ENCODE measurements around the gene TRMT2A. TPM values are rescaled to one million over a fixed set of nuclear protein-coding genes. Genes with fewer than 3 reads are reported as not detected.
A peak's percentile ranks its signal among the peaks of the same experiment; 100 is the strongest.

Gene TRMT2A
- total RNA-seq, 1 donor from 2014 or later, result 36.7 TPM

- DNase-seq (ENCODE audit: low spot score) (no peak), ATAC-seq (peak; percentile 4)
These were observed 32.5 kb upstream of the TRMT2A start for GRCh38 chr22:20149257-20150250.

GRCh38 chr22:20148414-20148813, 31.4 kb upstream of the TRMT2A start:
- DNase-seq (ENCODE audit: low spot score) (no peak), ATAC-seq (no peak)

GRCh38 chr22:20147237-20147988, 30.4 kb upstream of the TRMT2A start:
- no peak for ATAC-seq
- no peak for DNase-seq (ENCODE audit: low spot score)

GRCh38 chr22:20146777-20147176, 29.8 kb upstream of the TRMT2A start:
- no peak for ATAC-seq
- DNase-seq (ENCODE audit: low spot score), result no peak

GRCh38 chr22:20145832-20146223, 28.8 kb upstream of the TRMT2A start:
- DNase-seq (ENCODE audit: low spot score) (no peak), ATAC-seq (no peak)

- no peak for DNase-seq (ENCODE audit: low spot score)
- no peak for ATAC-seq
These were observed 28.3 kb upstream of the TRMT2A start for GRCh38 chr22:20145206-20145831.

GRCh38 chr22:20143883-20144665, 27.0 kb upstream of the TRMT2A start:
- DNase-seq (ENCODE audit: low spot score), result no peak
- ATAC-seq, result no peak

GRCh38 chr22:20142711-20143621, 25.9 kb upstream of the TRMT2A start:
- no peak for DNase-seq (ENCODE audit: low spot score)
- ATAC-seq, result no peak

- no peak for DNase-seq (ENCODE audit: low spot score)
- ATAC-seq, result no peak
These were observed 24.4 kb upstream of the TRMT2A start for GRCh38 chr22:20141186-20142077.

GRCh38 chr22:20140521-20140964, 23.5 kb upstream of the TRMT2A start:
- ATAC-seq (no peak), DNase-seq (ENCODE audit: low spot score) (no peak)

GRCh38 chr22:20140107-20140445, 23.1 kb upstream of the TRMT2A start:
- DNase-seq (ENCODE audit: low spot score), result no peak

GRCh38 chr22:20139391-20140106, 22.5 kb upstream of the TRMT2A start:
- no peak for DNase-seq (ENCODE audit: low spot score)
- ATAC-seq, result no peak

More at GRCh38 chr22:20140107-20140445, 23.1 kb upstream of the TRMT2A start:
- no peak for ATAC-seq

- DNase-seq (ENCODE audit: low spot score) (no peak), ATAC-seq (no peak)
These were observed 21.8 kb upstream of the TRMT2A start for GRCh38 chr22:20138868-20139267.

GRCh38 chr22:20138417-20138738, 21.4 kb upstream of the TRMT2A start:
- no peak for ATAC-seq
- no peak for DNase-seq (ENCODE audit: low spot score)

GRCh38 chr22:20137671-20138416, 20.8 kb upstream of the TRMT2A start:
- ATAC-seq, result no peak
- DNase-seq (ENCODE audit: low spot score), result no peak

- no peak for DNase-seq (ENCODE audit: low spot score)
- no peak for ATAC-seq
These were observed 20.1 kb upstream of the TRMT2A start for GRCh38 chr22:20137113-20137512.

GRCh38 chr22:20136603-20136873, 19.5 kb upstream of the TRMT2A start:
- ATAC-seq (no peak), DNase-seq (ENCODE audit: low spot score) (no peak)

All from left lobe of liver (tissue), 2 donors.